Endodermal cell (in vitro differentiated cells): ENCODE measurements around the gene TIMM10. TPM values are rescaled to one million over a fixed set of nuclear protein-coding genes. Genes with fewer than 3 reads are reported as not detected.

Experiments used
- DNase-seq: peaks from one replicate; pipeline ENCODE4 v3.0.0-alpha.2; 2017
- H3K27ac ChIP-seq: 2 replicates; pipeline ENCODE4 v1.5.1; 2013; ENCODE audit warnings: mild to moderate bottlenecking, low read depth, low read length, moderate library complexity
- H3K27me3 ChIP-seq: 2 replicates; pipeline ENCODE4 v1.6.1; 2013; ENCODE audit warnings: mild to moderate bottlenecking, low read length, moderate library complexity; ENCODE audit not compliant: insufficient read depth, control insufficient read depth, poor library complexity, severe bottlenecking
- H3K36me3 ChIP-seq: 2 replicates; pipeline ENCODE4 v1.7.0; 2013; ENCODE audit warnings: mild to moderate bottlenecking, low read length, moderate library complexity; ENCODE audit not compliant: control insufficient read depth, insufficient read depth
- H3K4me1 ChIP-seq: one replicate; pipeline ENCODE4 v1.7.0; 2013; ENCODE audit warnings: low read length; ENCODE audit not compliant: control insufficient read depth, insufficient read depth
- H3K4me3 ChIP-seq: 2 replicates; pipeline ENCODE4 v1.5.1; 2013; ENCODE audit warnings: mild to moderate bottlenecking, low read length, moderate library complexity
- H3K9ac ChIP-seq: 2 replicates; pipeline ENCODE4 v1.6.1; 2013; ENCODE audit warnings: mild to moderate bottlenecking, low read length, moderate library complexity; ENCODE audit not compliant: poor library complexity, severe bottlenecking; ENCODE audit errors: extremely low read depth
- H3K9me3 ChIP-seq: 2 replicates; pipeline ENCODE4 v1.6.1; 2013; ENCODE audit warnings: mild to moderate bottlenecking, low read length, moderate library complexity; ENCODE audit not compliant: control insufficient read depth
- H3K27ac Mint-ChIP-seq: 2 replicates; pipeline ENCODE4 v1.8.0; 2020; ENCODE audit warnings: mixed read lengths
- H3K27me3 Mint-ChIP-seq: 2 replicates; pipeline ENCODE4 v1.8.0; 2021; ENCODE audit warnings: mild to moderate bottlenecking, mixed read lengths; ENCODE audit not compliant: insufficient read depth
- H3K36me3 Mint-ChIP-seq: 2 replicates; pipeline ENCODE4 v1.8.0; 2020; ENCODE audit warnings: low read depth, mixed read lengths
- H3K4me1 Mint-ChIP-seq: 2 replicates; pipeline ENCODE4 v1.8.0; 2020; ENCODE audit warnings: mixed read lengths
- H3K4me3 Mint-ChIP-seq: 2 replicates; pipeline ENCODE4 v1.8.0; 2020; ENCODE audit warnings: mild to moderate bottlenecking, moderate library complexity, mixed read lengths
- H3K9me3 Mint-ChIP-seq: 2 replicates; pipeline ENCODE4 v1.8.0; 2020; ENCODE audit warnings: mild to moderate bottlenecking, mixed read lengths
- CTCF ChIP-seq: fragments of 200-600 bp; sonication (generic); conservative IDR thresholded peaks from 2 replicates; pipeline ENCODE4 v1.5.0; 2021; ENCODE audit warnings: antibody characterized with exemption, mild to moderate bottlenecking
- WGBS, 2 experiments: methylation state at CpG; one replicate each; pipeline versions ENCODE4 v1.1.5 to v1.1.7; 2013; ENCODE audit warnings: missing lambda C conversion rate in 2 of 2, mixed read lengths in 1 of 2; ENCODE audit not compliant: insufficient coverage in 1 of 2, insufficient read length in 1 of 2; 5-methylcytosine and 5-hydroxymethylcytosine counted together
- total RNA-seq, 2 donors: library from RNA; stranded (reverse); fragmentation: NEBNext Ultra II Directional in 1 of 2; extraction: Animal tissue kit (Norgen Biotek cat#: 25700) in 1 of 2; gene quantifications; 2 replicates in 1 of 2; 3 replicates in 1 of 2; pipeline ENCODE4 v1.2.1, GENCODE V29; 2021

TIMM10 gene
- total RNA-seq, 2 donors from 2014 or later, result 77.4 to 79.8 TPM

DNA sequence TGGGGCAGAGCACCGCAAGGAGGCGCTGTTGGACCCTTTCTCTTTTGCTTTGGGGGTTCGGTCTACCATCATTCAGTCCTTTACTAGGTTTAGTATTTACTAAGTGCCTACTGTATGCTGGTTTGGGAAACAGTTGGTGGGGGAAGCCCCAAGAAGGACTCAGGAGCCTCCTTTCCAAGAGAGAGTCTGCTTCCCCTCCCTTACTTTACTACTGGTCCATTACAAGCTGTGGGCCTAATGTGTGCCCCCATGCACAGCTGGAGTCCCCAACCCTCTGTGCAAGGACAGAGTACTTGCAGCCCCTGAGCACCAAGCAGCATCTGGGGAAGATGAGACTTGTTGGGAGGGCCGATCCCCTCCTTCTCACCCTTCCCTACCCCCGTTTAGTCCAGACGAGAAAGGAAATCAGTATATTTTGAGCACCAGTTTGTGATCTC is 37.8 kb upstream of the TIMM10 start:
- Histone ChIP-seq H3K27ac (peak overlapping the region; percentile 95), H3K27me3 (peaks cover 6% of the 10 kb centered on the region), H3K36me3 (no peaks in the 10 kb centered on the region), H3K9me3 (no peaks in the 10 kb centered on the region), H3K4me1 (no peaks in the 10 kb centered on the region), H3K9ac (no peak overlapping the region), H3K4me3 (peak overlapping the region; percentile 84)
- Mint-ChIP-seq H3K9me3 (no peaks in the 10 kb centered on the region), H3K4me1 (peaks cover 4% of the 10 kb centered on the region), H3K36me3 (no peaks in the 10 kb centered on the region), H3K4me3 (peak overlapping the region; percentile 74), H3K27me3 (peaks cover 20% of the 10 kb centered on the region), H3K27ac (peak overlapping the region; percentile 85)
- WGBS, 2 experiments, result 39 to 72% methylated on average over 3 to 6 of the region's 6 CpGs
- peak; percentile 97 for DNase-seq
- TF ChIP-seq CTCF, result peak; percentile 98

DNA sequence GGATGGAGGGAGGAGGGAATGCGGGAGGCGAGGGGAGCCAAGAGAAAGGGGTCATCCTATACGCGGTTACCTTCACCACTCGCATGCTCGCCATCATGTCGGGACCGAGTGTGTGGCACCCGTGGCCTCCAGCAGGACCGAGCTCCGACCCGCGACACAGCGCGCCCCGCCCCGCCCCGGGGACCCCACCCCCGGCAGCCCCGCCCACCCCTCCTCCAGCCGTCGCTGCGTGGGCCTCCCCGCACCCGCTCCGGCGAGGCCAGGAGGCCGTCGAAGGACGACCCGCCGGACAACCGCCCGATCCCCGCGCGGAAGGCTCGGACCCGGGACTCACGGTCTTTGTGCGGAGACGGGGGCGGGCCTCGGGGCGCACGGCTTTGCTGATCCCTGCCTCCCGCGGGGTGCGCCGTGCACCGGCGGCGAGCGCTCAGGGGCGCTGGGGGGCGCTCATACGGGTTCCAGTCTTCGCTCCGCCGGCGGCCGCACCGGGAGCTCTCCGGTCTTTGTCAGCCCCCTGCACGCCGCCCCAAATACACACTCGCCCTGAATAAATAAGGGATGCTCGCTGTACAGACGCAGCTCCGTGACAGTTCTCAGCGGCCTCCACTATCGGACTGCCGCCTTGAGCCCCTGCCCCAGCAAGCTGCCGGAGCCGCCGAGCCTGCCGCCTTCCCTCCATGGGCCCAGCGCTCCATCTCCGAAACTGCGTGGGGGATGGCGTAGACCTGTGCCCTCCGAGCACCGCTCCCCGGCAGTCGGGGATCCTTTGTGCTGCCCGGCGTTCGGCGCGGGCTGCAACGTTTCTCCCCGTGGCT is 37.2 kb upstream of the TIMM10 start, which contains the start of gene UBE2L6:
TSS of gene UBE2L6 (minus strand) at position 158 of the 815 bp plus-strand sequence. CDS start at position 97, 61 bp downstream.
- no peak for TF ChIP-seq CTCF
- peaks cover 20% of the 10 kb centered on the region for H3K27me3 Mint-ChIP-seq

GRCh38 chr11:57566905-57567514 is 36.5 kb upstream of the TIMM10 start:
- H3K4me3 Mint-ChIP-seq, result peak overlapping the region; percentile 74
- H3K4me3 ChIP-seq, result peak overlapping the region; percentile 73
- H3K9me3 Mint-ChIP-seq, result no peaks in the 10 kb centered on the region
- DNase-seq, result no peak
- 42 to 84% methylated on average over 4 to 14 of the region's 15 CpGs for WGBS, 2 experiments
- peaks cover 20% of the 10 kb centered on the region for H3K27me3 Mint-ChIP-seq
- no peaks in the 10 kb centered on the region for H3K36me3 Mint-ChIP-seq
- no peak overlapping the region for H3K9ac ChIP-seq
- H3K4me1 ChIP-seq, result no peaks in the 10 kb centered on the region
- H3K27me3 ChIP-seq, result peaks cover 6% of the 10 kb centered on the region
- TF ChIP-seq CTCF, result no peak
- H3K36me3 ChIP-seq, result no peaks in the 10 kb centered on the region
- no peak overlapping the region for H3K27ac ChIP-seq
- no peaks in the 10 kb centered on the region for H3K9me3 ChIP-seq
- H3K4me1 Mint-ChIP-seq, result peaks cover 6% of the 10 kb centered on the region
- H3K27ac Mint-ChIP-seq, result no peak overlapping the region

More for the DNA sequence above, 37.2 kb upstream of the TIMM10 start, which contains the start of gene UBE2L6:
- peak; percentile 80 for DNase-seq
- no peaks in the 10 kb centered on the region for H3K36me3 ChIP-seq
- H3K4me1 ChIP-seq, result no peaks in the 10 kb centered on the region
- peak within 1 kb of the TSS; percentile 84 for H3K4me3 ChIP-seq
- peaks cover 6% of the 10 kb centered on the region for H3K27me3 ChIP-seq
- Mint-ChIP-seq H3K9me3 (no peaks in the 10 kb centered on the region), H3K27ac (peak within 1 kb of the TSS; percentile 85), H3K4me3 (peak within 1 kb of the TSS; percentile 74), H3K36me3 (no peaks in the 10 kb centered on the region), H3K4me1 (peaks cover 5% of the 10 kb centered on the region)
- peak within 1 kb of the TSS; percentile 44 for H3K9ac ChIP-seq
- H3K9me3 ChIP-seq, result no peaks in the 10 kb centered on the region
- peak within 1 kb of the TSS; percentile 95 for H3K27ac ChIP-seq
- WGBS, 2 experiments, result 0 to 1% methylated on average over 35 to 89 of the region's 92 CpGs
